CD4-positive, alpha-beta T cell (primary cell): ENCODE results near the gene KDM5A. TPM values are rescaled to one million over a fixed set of nuclear protein-coding genes. Genes with fewer than 3 reads are reported as not detected.
"Not testable (repeated sequence)": the region's sequence is repeated elsewhere in the genome, so short reads cannot be mapped to it uniquely, and the experiment has no call there.

Experiments used
- ATAC-seq: fragments of 200-7000 bp; cut with Tn5 transposase; one replicate; pipeline ENCODE4 v1.10.0; 2022; ENCODE audit warnings: mild to moderate bottlenecking; ENCODE audit not compliant: poor library complexity
- CTCF ChIA-PET: fragments of 350-600 bp; sonication (Branson Sonifier 250); formaldehyde crosslinking; loops from one replicate; lab custom pipeline; 2021; ENCODE audit warnings: antibody characterized with exemption, inconsistent platforms; lab: Charles Lee
- POLR2A ChIA-PET: fragments of 350-600 bp; sonication (Branson Sonifier 250); formaldehyde crosslinking; loops from one replicate; lab custom pipeline; 2021; ENCODE audit warnings: antibody characterized with exemption, inconsistent platforms; lab: Charles Lee
- DNase-seq, 14 experiments: peaks; one replicate each; pipeline ENCODE4 v3.0.0-alpha.2; 2013 to 2020; ENCODE audit warnings: mixed read lengths in 2 of 14
- H3K27ac ChIP-seq, 2 donors: one replicate each; pipeline versions ENCODE4 v1.5.1 to v1.7.0; 2013; ENCODE audit warnings: low read length in 2 of 2, low read depth in 1 of 2, mild to moderate bottlenecking in 1 of 2
- H3K27me3 ChIP-seq, 2 experiments: 1 replicate in 1 of 2; 2 replicates in 1 of 2; pipeline versions ENCODE4 v1.6.1 to v1.7.0; 2013; ENCODE audit warnings: low read length in 2 of 2, control low read depth in 1 of 2, mild to moderate bottlenecking in 1 of 2, moderate library complexity in 1 of 2; ENCODE audit not compliant: insufficient read depth in 2 of 2, control insufficient read depth in 1 of 2
- H3K36me3 ChIP-seq: one replicate; pipeline ENCODE4 v1.6.1; 2013; ENCODE audit warnings: low read length, control low read depth; ENCODE audit not compliant: insufficient read depth
- H3K4me1 ChIP-seq: one replicate; pipeline ENCODE4 v1.6.1; 2013; ENCODE audit warnings: low read length, control low read depth; ENCODE audit not compliant: insufficient read depth
- H3K4me3 ChIP-seq: one replicate; pipeline ENCODE4 v1.5.1; 2013; ENCODE audit warnings: mild to moderate bottlenecking, low read length, moderate library complexity
- H3K9me3 ChIP-seq, 2 experiments: 1 replicate in 1 of 2; 2 replicates in 1 of 2; pipeline versions ENCODE4 v1.6.1 to v1.7.0; 2013; ENCODE audit warnings: low read length in 2 of 2, mild to moderate bottlenecking in 2 of 2, control low read depth in 1 of 2, moderate library complexity in 1 of 2; ENCODE audit not compliant: control insufficient read depth in 1 of 2, insufficient read depth in 1 of 2
- H3K27ac Mint-ChIP-seq: one replicate; pipeline ENCODE4 v1.8.0; 2020; ENCODE audit warnings: mixed read lengths
- H3K27me3 Mint-ChIP-seq: one replicate; pipeline ENCODE4 v1.8.0; 2021; ENCODE audit warnings: mixed read lengths
- H3K36me3 Mint-ChIP-seq: one replicate; pipeline ENCODE4 v1.8.0; 2021; ENCODE audit warnings: low read depth, mixed read lengths
- H3K4me1 Mint-ChIP-seq: one replicate; pipeline ENCODE4 v1.8.0; 2021; ENCODE audit warnings: low read depth, mixed read lengths
- H3K4me3 Mint-ChIP-seq: one replicate; pipeline ENCODE4 v1.8.0; 2020; ENCODE audit warnings: mild to moderate bottlenecking, mixed read lengths
- H3K9me3 Mint-ChIP-seq: one replicate; pipeline ENCODE4 v1.8.0; 2020; ENCODE audit warnings: mixed read lengths
- intact Hi-C, 2 experiments: fragments of 100-400 bp; cut with DNase I in 1 of 2; cut with micrococcal nuclease in 1 of 2; formaldehyde crosslinking; loops; one replicate each; pipeline versions ENCODE4 v1.15.1 to v1.9.0; 2023 to 2025; cut with DNase I, micrococcal nuclease
- polyA plus RNA-seq, 2 donors: library from polyadenylated mRNA; unstranded; fragments of 120-200 nt; gene quantifications; one replicate each; pipeline ENCODE4 v1.2.1, GENCODE V29; 2013
- total RNA-seq, 174 experiments: library from RNA in 2 of 174; stranded (reverse) in 2 of 174; gene quantifications; one replicate each; pipeline ENCODE4 v1.2.3 and lab custom pipeline; 2021 to 2026
- TF ChIP-seq, protein P1 (sequence below): fragments of 200-600 bp; IDR thresholded peaks from one replicate; pipeline ENCODE4 v1.8.0; 2022; ENCODE audit warnings: antibody characterized with exemption, mild to moderate bottlenecking

The KDM5A gene
- total RNA-seq: 100 to 1,000 TPM; 149 to 151 TPM
- 40.8 TPM for polyA plus RNA-seq (2013, experiment 1 of 2)
- 50.3 TPM for polyA plus RNA-seq (2013, experiment 2 of 2)
- 128 to 416 (median 272) reads per million in 172 experiments for total RNA-seq (lab: John Stamatoyannopoulos, UW)

DNA sequence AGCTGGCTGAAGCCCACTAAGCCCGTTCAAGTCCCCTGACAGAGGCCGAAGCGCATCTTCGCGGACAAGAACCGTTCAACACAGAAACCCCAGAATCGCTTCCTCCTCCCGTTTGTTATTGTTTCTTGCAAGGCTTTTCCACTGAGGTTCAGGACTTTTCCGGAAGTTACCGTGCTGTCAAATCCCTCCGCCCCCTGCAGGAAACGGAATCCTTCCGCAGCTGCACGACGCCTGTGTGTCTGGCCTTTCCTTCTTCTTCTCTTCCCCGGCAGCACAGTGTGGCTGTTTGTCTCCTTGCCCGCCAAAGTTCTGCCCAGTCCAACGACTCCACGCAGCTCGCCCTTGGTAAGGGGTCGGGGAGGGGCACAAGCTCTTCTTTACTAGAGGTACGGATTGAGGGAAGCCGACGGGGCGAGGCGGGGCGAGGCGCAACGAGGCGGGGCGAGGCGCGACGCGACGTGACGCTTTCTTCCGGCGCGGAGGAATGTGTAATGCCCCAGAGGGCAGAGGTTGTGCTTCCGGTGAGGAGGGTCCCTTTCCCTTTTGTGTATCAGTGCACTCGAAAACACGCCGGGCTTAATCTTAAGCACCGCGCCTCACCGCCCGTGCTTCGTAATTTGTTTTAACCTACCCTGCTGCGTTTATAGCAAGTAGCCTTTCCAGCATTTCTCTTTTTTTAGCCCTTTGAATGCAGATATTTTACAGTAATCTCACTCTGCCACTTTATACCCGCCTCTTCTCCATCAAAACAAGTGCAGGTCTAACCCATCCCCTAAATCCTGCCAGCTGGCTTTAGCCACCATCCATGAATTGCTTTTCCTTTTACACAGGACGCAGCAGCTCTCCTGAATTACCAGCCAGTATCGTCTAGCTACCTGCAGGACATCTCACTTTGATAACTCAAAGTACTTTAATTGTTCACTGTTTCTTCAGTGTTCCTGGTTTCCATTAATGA lies at the start of gene KDM5A:
Gene KDM5A (minus strand): TSS at position 179 of the 955 bp plus-strand sequence. CDS start 229 bp downstream, outside the sequence.
- Mint-ChIP-seq H3K4me3 (peak within 1 kb of the TSS; percentile 99), H3K27ac (peak within 1 kb of the TSS; percentile 93), H3K9me3 (no peaks in the 10 kb centered on the region), H3K4me1 (peaks cover 48% of the 10 kb centered on the region), H3K36me3 (peaks cover 47% of the 10 kb centered on the region), H3K27me3 (no peaks in the 10 kb centered on the region)
- Histone ChIP-seq H3K4me3 (peak within 1 kb of the TSS; percentile 91), H3K27me3 (no peaks in the 10 kb centered on the region), H3K9me3 (no peaks in the 10 kb centered on the region), H3K4me1 (peaks cover 10% of the 10 kb centered on the region), H3K27ac (peak within 1 kb of the TSS; percentile 90 to 93), H3K36me3 (peaks cover 7% of the 10 kb centered on the region)
- ChIA-PET CTCF (interaction anchor here (0.7 to 2.5 kb wide), 4 partner anchors 8 to 995 kb away, joined by 3 to 25 read pairs (median 4); partner anchors contain the start of gene CCDC77), POLR2A (interaction anchor here (0.6 to 3.4 kb wide), 12 partner anchors 12 to 1099 kb away, joined by 3 to 90 read pairs (median 3); partner anchors contain the start of gene CCDC77)
- ATAC-seq (peak; percentile 90), DNase-seq (peak; percentile 81 to 96 (median 88))
- TF ChIP-seq, protein P1, sequence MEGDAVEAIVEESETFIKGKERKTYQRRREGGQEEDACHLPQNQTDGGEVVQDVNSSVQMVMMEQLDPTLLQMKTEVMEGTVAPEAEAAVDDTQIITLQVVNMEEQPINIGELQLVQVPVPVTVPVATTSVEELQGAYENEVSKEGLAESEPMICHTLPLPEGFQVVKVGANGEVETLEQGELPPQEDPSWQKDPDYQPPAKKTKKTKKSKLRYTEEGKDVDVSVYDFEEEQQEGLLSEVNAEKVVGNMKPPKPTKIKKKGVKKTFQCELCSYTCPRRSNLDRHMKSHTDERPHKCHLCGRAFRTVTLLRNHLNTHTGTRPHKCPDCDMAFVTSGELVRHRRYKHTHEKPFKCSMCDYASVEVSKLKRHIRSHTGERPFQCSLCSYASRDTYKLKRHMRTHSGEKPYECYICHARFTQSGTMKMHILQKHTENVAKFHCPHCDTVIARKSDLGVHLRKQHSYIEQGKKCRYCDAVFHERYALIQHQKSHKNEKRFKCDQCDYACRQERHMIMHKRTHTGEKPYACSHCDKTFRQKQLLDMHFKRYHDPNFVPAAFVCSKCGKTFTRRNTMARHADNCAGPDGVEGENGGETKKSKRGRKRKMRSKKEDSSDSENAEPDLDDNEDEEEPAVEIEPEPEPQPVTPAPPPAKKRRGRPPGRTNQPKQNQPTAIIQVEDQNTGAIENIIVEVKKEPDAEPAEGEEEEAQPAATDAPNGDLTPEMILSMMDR: no peak
- intact Hi-C loops: loop anchor here (1.0 to 10.0 kb wide), 3 partner anchors 12 to 1203 kb away; partner anchors contain the start of genes CCDC77 (in 2 of the 2), FBXL14 (in 1 of the 2) and RAD52 (in 1 of the 2)

DNA sequence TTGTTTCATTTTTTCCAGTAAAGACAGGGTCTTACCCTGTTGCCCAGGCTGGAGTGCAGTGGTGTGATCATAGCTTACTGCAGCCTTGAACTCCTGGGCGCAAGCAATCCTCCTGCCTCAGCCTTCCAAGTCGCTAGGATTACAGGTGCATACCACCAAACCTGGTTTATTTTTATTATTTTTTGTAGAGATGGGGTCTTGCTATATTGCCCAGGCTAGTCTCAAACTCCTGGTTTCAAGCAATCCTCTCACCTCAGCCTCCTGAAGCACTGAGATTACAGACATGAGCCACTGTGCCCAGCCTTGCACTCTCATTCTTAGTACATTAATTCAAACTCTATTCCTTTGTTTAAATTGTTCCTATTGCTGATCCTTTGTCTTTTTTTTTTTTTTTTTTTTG lies 46.6 kb upstream of the KDM5A start:
- H3K4me1 Mint-ChIP-seq, H3K27me3 ChIP-seq, H3K4me1 ChIP-seq, POLR2A ChIA-PET, intact Hi-C loops, H3K4me3 ChIP-seq, H3K27me3 Mint-ChIP-seq, H3K27ac Mint-ChIP-seq, H3K4me3 Mint-ChIP-seq, ATAC-seq, H3K27ac ChIP-seq, H3K9me3 ChIP-seq, H3K9me3 Mint-ChIP-seq, DNase-seq, CTCF ChIA-PET: not testable (repeated sequence)
- peaks cover 33% of the 10 kb centered on the region for H3K36me3 ChIP-seq
- peaks cover 74% of the 10 kb centered on the region for H3K36me3 Mint-ChIP-seq

DNA sequence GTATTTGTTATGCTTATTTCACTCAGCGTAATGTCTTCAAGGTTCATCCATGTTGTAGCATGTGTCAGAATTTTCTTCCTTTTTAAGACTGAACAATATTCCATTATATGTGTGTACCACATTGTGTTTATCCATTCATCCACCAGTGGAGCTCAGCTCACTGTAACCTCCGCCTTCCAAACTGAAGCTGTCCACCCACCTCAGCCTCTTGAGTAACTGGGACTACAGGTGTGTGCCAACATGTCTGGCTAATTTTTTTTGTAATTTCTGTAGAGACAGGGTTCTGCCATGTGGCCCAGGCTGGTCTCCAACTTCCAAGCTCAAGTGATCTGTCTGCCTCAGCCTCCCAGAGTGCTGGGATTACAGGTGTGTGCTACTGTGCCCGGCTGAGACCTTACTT lies 33.4 kb upstream of the KDM5A start:
- intact Hi-C loops: no loop called here
- H3K4me1 Mint-ChIP-seq: no peaks in the 10 kb centered on the region

More for the DNA sequence above, 33.4 kb upstream of the KDM5A start:
- H3K4me3 Mint-ChIP-seq: no peak overlapping the region
- no peak for ATAC-seq
- no peak overlapping the region for H3K27ac Mint-ChIP-seq
- CTCF ChIA-PET: no interaction called here
- no peaks in the 10 kb centered on the region for H3K4me1 ChIP-seq
- no peaks in the 10 kb centered on the region for H3K27me3 Mint-ChIP-seq
- DNase-seq: no peak
- TF ChIP-seq, protein P1: no peak
- H3K4me3 ChIP-seq: no peak overlapping the region
- no peaks in the 10 kb centered on the region for H3K9me3 ChIP-seq
- H3K9me3 Mint-ChIP-seq: no peaks in the 10 kb centered on the region
- peaks cover 17% of the 10 kb centered on the region for H3K36me3 ChIP-seq
- no peaks in the 10 kb centered on the region for H3K27me3 ChIP-seq
- H3K36me3 Mint-ChIP-seq: peaks cover 43% of the 10 kb centered on the region
- POLR2A ChIA-PET: no interaction called here
- no peak overlapping the region for H3K27ac ChIP-seq
